Mucosa of descending colon (tissue), 3 donors: ENCODE data around the gene HLX. TPM values are rescaled to one million over a fixed set of nuclear protein-coding genes. Genes with fewer than 3 reads are reported as not detected.

Experiments
- ATAC-seq: fragments of 200-7000 bp; cut with Tn5 transposase; one replicate; pipeline ENCODE4 v1.9.1; 2020; ENCODE audit warnings: mild to moderate bottlenecking, moderate library complexity
- DNase-seq, 3 donors: peaks; one replicate each; pipeline ENCODE4 v3.0.0-alpha.2; 2020
- H3K36me3 ChIP-seq: fragments of 200-600 bp; one replicate; pipeline ENCODE4 v1.8.0; 2021; ENCODE audit warnings: low read depth, mild to moderate bottlenecking
- H3K4me1 ChIP-seq: fragments of 200-600 bp; one replicate; pipeline ENCODE4 v1.8.0; 2021; ENCODE audit warnings: low read depth, mild to moderate bottlenecking
- H3K4me3 ChIP-seq: fragments of 200-600 bp; one replicate; pipeline ENCODE4 v1.8.0; 2021; ENCODE audit warnings: mild to moderate bottlenecking
- H3K9me3 ChIP-seq: fragments of 200-600 bp; one replicate; pipeline ENCODE4 v1.8.0; 2021; ENCODE audit warnings: mild to moderate bottlenecking
- intact Hi-C, 2 donors: fragments of 100-400 bp; cut with DNase I in 1 of 2; cut with micrococcal nuclease in 1 of 2; formaldehyde crosslinking; loops; one replicate each; pipeline versions ENCODE4 v1.11.0 to v1.11.1; 2022; cut with DNase I, micrococcal nuclease
- total RNA-seq, 3 donors: library from RNA; stranded (reverse); fragmentation: NEBNext Ultra II Directional in 2 of 3; extraction: Animal tissue kit (Norgen Biotek cat#: 25700) in 2 of 3; gene quantifications; one replicate each; pipeline versions ENCODE4 v1.2.1 to v1.2.4, GENCODE V29; 2021 to 2023
- TF ChIP-seq, protein P1 (sequence below): fragments of 200-600 bp; IDR thresholded peaks from one replicate; pipeline ENCODE4 v1.8.0; 2022; ENCODE audit warnings: antibody characterized with exemption, mild to moderate bottlenecking
- donor health status: DM: no; HTN: no; CAD: no; lungs with moderate emphysema.
- donor health status: DM: no; HTN: no; CAD: no.
- donor health status: DM: no; HTN: yes; CAD: no.

The HLX gene
- total RNA-seq, 3 donors from 2014 or later, result 2.6 to 43.4 (median 6.2) TPM

DNA sequence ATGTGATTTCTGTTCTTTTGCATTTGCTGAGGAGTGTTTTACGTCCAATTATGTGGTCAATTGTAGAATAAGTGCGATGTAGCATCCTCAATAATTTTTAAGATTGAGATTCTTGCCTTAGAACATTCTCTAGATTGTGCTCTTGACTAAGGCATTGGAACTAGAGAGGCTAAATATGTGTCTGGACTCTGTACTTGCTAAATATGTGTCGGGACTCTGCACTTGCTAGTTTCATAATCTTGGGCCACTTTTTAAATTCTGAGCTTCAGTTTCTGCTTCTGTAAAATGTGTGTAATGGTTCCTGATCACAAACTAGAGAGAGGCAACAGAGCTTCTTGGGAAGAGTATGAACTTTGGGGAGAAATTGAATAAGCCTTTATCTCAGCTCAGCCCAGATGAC lies 21.6 kb downstream of the HLX start:
- TF ChIP-seq, protein P1, sequence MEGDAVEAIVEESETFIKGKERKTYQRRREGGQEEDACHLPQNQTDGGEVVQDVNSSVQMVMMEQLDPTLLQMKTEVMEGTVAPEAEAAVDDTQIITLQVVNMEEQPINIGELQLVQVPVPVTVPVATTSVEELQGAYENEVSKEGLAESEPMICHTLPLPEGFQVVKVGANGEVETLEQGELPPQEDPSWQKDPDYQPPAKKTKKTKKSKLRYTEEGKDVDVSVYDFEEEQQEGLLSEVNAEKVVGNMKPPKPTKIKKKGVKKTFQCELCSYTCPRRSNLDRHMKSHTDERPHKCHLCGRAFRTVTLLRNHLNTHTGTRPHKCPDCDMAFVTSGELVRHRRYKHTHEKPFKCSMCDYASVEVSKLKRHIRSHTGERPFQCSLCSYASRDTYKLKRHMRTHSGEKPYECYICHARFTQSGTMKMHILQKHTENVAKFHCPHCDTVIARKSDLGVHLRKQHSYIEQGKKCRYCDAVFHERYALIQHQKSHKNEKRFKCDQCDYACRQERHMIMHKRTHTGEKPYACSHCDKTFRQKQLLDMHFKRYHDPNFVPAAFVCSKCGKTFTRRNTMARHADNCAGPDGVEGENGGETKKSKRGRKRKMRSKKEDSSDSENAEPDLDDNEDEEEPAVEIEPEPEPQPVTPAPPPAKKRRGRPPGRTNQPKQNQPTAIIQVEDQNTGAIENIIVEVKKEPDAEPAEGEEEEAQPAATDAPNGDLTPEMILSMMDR, result no peak
- intact Hi-C loops, result no loop called here

DNA sequence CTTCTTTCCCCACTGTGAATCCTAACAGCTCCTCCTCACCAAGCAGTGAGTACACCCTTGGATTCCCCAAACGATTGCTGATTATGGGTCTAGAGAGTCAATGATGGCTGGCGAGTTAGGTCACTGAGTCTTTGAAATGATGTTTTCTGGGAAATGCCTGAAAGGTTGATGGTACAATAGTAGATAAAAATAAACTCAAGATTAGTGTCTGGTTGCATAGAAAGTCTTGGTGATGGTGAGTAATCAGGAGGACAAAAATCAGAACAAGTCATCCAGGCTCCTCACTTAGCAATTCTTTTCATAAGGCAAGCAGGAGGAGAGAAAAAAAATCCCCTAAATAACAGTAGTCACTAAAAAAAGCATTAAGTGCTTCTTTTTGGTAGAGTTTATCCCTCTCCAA lies 22.6 kb downstream of the HLX start:
- TF ChIP-seq, protein P1, result no peak
- H3K4me3 ChIP-seq, result no peak overlapping the region
- no peaks in the 10 kb centered on the region for H3K4me1 ChIP-seq
- no peaks in the 10 kb centered on the region for H3K9me3 ChIP-seq
- no peaks in the 10 kb centered on the region for H3K36me3 ChIP-seq
- DNase-seq (no peak), ATAC-seq (no peak)
- intact Hi-C loops, result no loop called here

More for the DNA sequence above, 21.6 kb downstream of the HLX start:
- ATAC-seq (no peak), DNase-seq (no peak)
- Histone ChIP-seq H3K4me3 (no peak overlapping the region), H3K4me1 (no peaks in the 10 kb centered on the region), H3K9me3 (no peaks in the 10 kb centered on the region), H3K36me3 (no peaks in the 10 kb centered on the region)

DNA sequence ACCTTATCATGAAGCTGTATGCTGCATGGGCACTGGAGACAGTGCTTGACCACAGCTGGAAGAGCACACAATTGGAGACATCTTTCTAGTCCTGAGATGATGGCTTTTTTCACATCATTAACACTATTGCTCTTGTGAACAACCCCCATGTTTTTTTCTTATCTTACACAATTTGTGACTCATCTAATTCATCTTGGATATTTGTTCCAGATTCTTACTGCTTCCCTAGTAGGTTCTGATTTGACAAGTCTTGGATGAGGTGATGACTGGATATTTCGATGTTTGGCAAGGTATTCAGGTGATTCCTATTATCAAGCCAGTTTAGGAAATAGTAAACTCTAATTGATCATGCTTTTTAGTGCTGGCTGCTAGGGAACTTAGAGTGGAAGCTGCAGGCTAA lies 23.7 kb downstream of the HLX start:
- Histone ChIP-seq H3K36me3 (no peaks in the 10 kb centered on the region), H3K4me3 (no peak overlapping the region), H3K4me1 (no peaks in the 10 kb centered on the region), H3K9me3 (no peaks in the 10 kb centered on the region)
- ATAC-seq (no peak), DNase-seq (no peak)
- TF ChIP-seq, protein P1, result no peak
- intact Hi-C loops, result no loop called here

DNA sequence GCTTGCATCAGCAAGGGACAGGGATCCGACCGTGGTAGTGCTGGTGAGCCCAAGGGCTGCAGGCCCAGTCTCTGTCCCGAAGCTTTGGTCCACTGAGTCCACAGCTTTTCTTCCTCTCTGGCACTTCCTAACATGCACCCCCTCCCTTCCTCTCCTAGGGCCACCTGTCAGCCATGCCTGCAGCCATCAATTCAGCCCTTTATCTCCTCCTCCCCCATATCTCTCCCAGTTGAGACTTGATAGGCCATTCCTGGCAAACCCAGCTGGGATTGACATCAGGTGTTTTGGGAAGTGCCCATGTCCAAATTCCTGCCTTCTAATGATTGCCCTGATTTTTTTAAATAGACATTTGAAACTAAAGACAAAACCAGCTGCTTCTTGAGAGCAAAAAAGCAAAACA lies 25.6 kb downstream of the HLX start:
- DNase-seq, result no peak
- no peaks in the 10 kb centered on the region for H3K4me1 ChIP-seq
- H3K9me3 ChIP-seq, result no peaks in the 10 kb centered on the region
- ATAC-seq, result no peak
- TF ChIP-seq, protein P1, result no peak
- H3K4me3 ChIP-seq, result no peak overlapping the region
- H3K36me3 ChIP-seq, result no peaks in the 10 kb centered on the region
- intact Hi-C loops, result no loop called here

DNA sequence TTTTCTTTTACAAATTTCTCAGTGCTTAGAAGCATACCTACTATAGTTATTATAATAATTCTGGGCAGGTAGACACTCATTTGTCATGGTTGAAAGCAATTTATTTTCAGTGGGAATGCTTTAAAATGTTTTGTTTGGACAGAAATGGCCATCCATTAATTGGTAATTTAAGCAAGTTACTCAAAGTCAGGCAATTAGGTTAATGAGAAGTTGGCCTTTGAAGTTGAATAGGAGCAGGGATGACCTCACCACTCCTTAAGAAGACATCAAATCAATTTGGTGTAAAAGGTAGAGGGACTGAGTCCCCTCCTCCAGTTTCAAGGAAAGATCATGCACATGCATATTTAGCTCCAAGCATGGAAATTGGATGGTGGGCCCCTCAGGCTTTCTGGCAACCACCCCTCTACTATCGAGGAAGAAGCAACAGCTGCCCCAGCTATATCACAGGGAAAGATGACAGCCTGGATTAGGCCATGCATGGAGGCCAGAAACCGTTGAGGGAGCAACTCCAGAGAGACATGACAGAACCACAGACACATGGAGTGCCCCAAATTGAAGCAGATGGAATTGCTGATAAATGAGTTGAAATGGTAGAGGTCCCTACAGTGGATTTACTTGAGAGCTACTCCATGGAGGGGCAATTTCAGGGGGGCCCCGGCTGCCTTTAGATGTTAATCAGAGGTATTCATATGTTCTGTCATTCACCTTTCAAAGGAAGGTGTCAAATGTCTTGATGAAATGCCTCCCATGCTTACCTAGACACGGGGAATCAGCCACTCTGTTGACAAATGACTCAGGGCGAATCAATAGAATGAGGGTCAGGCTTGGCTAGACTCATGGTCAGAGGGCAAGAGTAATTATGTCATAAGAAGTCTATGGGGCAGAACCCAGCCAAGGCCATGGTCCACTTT lies 26.7 kb downstream of the HLX start:
- Histone ChIP-seq H3K9me3 (no peaks in the 10 kb centered on the region), H3K36me3 (no peaks in the 10 kb centered on the region), H3K4me1 (no peaks in the 10 kb centered on the region), H3K4me3 (no peak overlapping the region)
- ATAC-seq (no peak), DNase-seq (no peak)
- TF ChIP-seq, protein P1, result no peak
- intact Hi-C loops, result no loop called here
